ELF-1 (cell line): Measurements from ENCODE around the gene CC2D1B.

Source experiments
- DNase-seq: peaks from one replicate; pipeline ENCODE4 v3.0.0-alpha.2; 2016; ENCODE audit warnings: low read depth, low spot score

The CC2D1B gene

GRCh38 chr1:52305417-52306226 is 60.4 kb downstream of the CC2D1B start:
- no peak for DNase-seq
